Upper lobe of left lung (tissue), 4 donors: ENCODE results near the gene RBM39.
"Not testable (repeated sequence)": the region's sequence is repeated elsewhere in the genome, so short reads cannot be mapped to it uniquely, and the experiment has no call there.

ENCODE experiments used
- CTCF ChIP-seq, 6 experiments: fragments of 450-650 bp in 4 of 6; fragments of 200-600 bp in 2 of 6; sonication (generic) in 2 of 6; IDR thresholded peaks; one replicate each; pipeline ENCODE4 v1.5.1; 2016 to 2019; ENCODE audit warnings: antibody characterized with exemption in 6 of 6
- EP300 ChIP-seq, 4 donors: sonication (generic); formaldehyde crosslinking; IDR thresholded peaks; one replicate each; pipeline ENCODE4 v1.5.1; 2017; ENCODE audit warnings: antibody characterized with exemption in 4 of 4, control low read depth in 2 of 4
- POLR2A ChIP-seq, 4 donors: fragments of 450-650 bp; IDR thresholded peaks; one replicate each; pipeline ENCODE4 v1.5.1; 2016 to 2017; ENCODE audit warnings: antibody characterized with exemption in 4 of 4, mild to moderate bottlenecking in 2 of 4
- POLR2AphosphoS5 ChIP-seq, 2 donors: sonication (generic); formaldehyde crosslinking; IDR thresholded peaks; one replicate each; pipeline ENCODE4 v1.5.1; 2017; ENCODE audit warnings: antibody characterized with exemption in 2 of 2

GRCh38 chr20:35706591-35707529 is 35.2 kb downstream of the RBM39 start:
- TF ChIP-seq CTCF, POLR2A, POLR2AphosphoS5, EP300 (IDR thresholded peaks at IDR 0.05): not testable (repeated sequence)
